ENCODE measurements around the gene LIMCH1. TPM values are rescaled to one million over a fixed set of nuclear protein-coding genes. Genes with fewer than 3 reads are reported as not detected.

Gene LIMCH1
- total RNA-seq, 2 donors from 2014 or later: 4.7 to 14.4 TPM

DNA sequence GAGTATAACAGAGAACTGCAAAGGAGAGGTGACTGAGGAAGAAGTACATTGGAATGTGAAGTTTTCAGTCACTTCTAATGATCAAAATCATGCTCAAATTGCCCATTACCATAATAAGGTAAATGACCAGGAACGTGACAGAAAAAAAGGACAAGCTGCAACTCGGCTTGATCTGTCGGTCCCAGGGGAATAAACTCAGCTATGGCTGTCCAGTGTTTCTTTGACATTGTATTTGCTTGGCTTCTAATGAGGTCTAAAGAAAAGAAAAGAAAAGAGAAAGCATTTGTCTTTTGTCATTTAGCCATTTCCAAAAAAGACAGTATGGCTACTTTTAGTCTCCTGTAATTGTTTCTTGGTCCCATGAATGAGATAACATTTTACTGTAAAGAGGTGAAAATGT lies 185.3 kb downstream of the LIMCH1 start:
- no peaks in the 10 kb centered on the region for H3K4me1 ChIP-seq
- no peak for DNase-seq
- H3K27me3 ChIP-seq: no peaks in the 10 kb centered on the region
- no peak overlapping the region for H3K9ac ChIP-seq (ENCODE audit: low read depth in 2 of 2, low read length in 2 of 2)
- no peaks in the 10 kb centered on the region for H3K36me3 ChIP-seq
- intact Hi-C loops (cut with DNase I): no loop called here
- no peak overlapping the region for H3K4me3 ChIP-seq
- TF ChIP-seq, protein P1, sequence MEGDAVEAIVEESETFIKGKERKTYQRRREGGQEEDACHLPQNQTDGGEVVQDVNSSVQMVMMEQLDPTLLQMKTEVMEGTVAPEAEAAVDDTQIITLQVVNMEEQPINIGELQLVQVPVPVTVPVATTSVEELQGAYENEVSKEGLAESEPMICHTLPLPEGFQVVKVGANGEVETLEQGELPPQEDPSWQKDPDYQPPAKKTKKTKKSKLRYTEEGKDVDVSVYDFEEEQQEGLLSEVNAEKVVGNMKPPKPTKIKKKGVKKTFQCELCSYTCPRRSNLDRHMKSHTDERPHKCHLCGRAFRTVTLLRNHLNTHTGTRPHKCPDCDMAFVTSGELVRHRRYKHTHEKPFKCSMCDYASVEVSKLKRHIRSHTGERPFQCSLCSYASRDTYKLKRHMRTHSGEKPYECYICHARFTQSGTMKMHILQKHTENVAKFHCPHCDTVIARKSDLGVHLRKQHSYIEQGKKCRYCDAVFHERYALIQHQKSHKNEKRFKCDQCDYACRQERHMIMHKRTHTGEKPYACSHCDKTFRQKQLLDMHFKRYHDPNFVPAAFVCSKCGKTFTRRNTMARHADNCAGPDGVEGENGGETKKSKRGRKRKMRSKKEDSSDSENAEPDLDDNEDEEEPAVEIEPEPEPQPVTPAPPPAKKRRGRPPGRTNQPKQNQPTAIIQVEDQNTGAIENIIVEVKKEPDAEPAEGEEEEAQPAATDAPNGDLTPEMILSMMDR (IDR thresholded peaks at IDR 0.05): no peak
- no peaks in the 10 kb centered on the region for H3K9me3 ChIP-seq
- no peak overlapping the region for H3K27ac ChIP-seq

DNA sequence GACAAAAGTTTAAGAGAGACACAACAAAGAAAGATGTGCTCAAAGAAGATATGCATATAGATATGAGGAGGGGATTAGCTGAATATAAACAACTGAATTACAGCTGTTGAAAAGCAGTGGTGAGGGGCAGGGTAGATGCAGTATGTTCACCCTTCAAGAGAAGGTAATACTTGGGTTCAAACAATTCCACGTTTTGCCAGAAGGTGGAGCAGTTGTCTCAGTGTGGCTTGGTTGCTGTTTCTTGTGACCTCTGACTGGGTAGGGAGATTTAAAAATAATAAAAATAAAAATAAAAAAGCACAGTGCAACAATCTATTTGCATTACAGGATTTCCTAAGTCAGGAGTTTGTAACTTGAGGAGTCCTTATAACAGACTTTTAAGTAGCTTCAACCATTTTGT lies 187.3 kb downstream of the LIMCH1 start:
- intact Hi-C loops (cut with DNase I): no loop called here
- no peak overlapping the region for H3K4me3 ChIP-seq
- no peaks in the 10 kb centered on the region for H3K36me3 ChIP-seq
- no peaks in the 10 kb centered on the region for H3K27me3 ChIP-seq
- no peaks in the 10 kb centered on the region for H3K9me3 ChIP-seq
- no peak for DNase-seq
- H3K4me1 ChIP-seq: no peaks in the 10 kb centered on the region
- no peak overlapping the region for H3K27ac ChIP-seq
- TF ChIP-seq, protein P1 (IDR thresholded peaks at IDR 0.05): no peak
- no peak overlapping the region for H3K9ac ChIP-seq (ENCODE audit: low read depth in 2 of 2, low read length in 2 of 2)

DNA sequence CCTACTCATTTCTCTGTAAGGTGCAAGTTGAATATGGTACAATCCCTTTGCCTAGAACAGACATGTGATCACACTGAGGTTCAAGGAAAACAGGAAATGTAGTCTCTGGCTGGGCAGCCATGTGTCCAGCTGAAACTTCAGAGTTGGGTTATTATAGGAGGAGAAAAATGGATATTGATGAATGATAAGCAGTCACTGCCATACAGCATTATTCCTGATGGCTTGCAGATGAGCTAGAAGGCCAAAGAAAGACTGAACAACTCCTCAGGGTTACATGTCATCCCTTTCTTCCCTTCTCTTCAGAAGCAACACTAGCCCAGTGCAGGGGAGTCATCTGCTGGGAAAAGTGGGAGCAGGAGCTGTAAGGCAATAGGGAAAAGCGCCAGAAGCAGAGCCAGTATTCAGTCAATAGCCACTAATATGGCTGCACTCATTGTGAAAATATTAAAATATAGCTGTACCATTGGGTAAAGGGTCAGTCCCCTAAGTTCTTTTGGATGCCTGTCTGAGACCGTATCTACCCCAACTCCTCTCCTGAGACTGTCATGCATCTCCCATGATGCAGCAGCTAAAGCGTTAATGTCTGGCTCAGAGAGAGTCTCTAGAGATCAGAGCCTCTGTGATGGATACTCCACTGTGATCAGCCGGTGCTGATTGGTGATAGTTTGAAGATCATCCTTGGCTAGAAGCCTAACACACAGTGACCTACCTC lies 190.1 kb downstream of the LIMCH1 start:
- Histone ChIP-seq H3K4me1 (no peaks in the 10 kb centered on the region), H3K9me3 (no peaks in the 10 kb centered on the region), H3K9ac (ENCODE audit: low read depth in 2 of 2, low read length in 2 of 2) (no peak overlapping the region), H3K4me3 (no peak overlapping the region), H3K27ac (no peak overlapping the region), H3K27me3 (no peaks in the 10 kb centered on the region), H3K36me3 (no peaks in the 10 kb centered on the region)
- TF ChIP-seq, protein P1 (IDR thresholded peaks at IDR 0.05): no peak
- DNase-seq: no peak
- intact Hi-C loops (cut with DNase I): no loop called here

DNA sequence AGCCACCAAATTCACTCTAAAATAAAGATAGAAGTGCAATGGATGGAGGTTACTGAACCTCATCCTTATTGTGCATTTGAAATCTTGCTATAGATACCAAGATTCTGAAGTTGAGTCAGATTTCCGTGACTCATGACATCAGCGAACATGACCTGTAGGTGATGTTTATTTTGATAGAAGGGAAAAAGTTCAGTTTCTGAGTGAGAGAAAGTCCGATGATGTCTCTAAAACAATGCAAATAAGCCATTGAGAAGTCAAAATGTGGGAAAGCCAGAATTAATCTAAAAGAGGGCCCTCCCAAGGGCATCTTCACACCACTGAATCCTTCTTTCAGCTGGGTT lies 190.6 kb downstream of the LIMCH1 start:
- no peaks in the 10 kb centered on the region for H3K27me3 ChIP-seq
- H3K9me3 ChIP-seq: no peaks in the 10 kb centered on the region
- DNase-seq: no peak
- H3K4me3 ChIP-seq: no peak overlapping the region
- H3K27ac ChIP-seq: no peak overlapping the region
- no peak overlapping the region for H3K9ac ChIP-seq (ENCODE audit: low read depth in 2 of 2, low read length in 2 of 2)
- no peaks in the 10 kb centered on the region for H3K36me3 ChIP-seq
- intact Hi-C loops (cut with DNase I): no loop called here
- TF ChIP-seq, protein P1 (IDR thresholded peaks at IDR 0.05): no peak
- H3K4me1 ChIP-seq: no peaks in the 10 kb centered on the region

DNA sequence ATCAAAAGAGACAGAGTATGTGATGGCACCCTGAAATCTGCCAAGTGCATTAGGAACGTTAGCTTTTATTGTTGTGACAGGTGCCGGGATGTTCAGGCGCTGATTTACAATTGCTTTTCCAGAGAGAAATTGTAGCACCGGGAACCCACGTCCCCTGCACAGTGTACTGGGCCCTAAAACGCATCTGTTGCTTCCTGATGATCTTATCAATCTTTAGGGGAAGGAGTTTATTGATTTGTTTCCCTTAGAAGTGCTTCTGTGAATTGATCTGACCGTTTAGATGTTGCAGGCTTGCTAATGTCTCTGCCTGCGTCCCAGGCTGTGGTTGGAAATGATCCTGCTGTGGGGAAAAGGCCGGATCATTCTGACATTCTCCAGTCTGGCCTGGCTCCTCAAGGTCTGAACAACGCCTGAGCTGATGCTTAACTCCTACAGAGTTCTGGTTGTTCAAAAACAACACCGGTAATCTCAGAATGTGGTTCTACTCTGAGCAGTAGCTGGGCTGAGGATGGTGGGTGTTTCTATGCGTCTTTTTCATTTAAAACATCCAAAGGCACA lies 193.7 kb downstream of the LIMCH1 start:
- Histone ChIP-seq H3K9ac (ENCODE audit: low read depth in 2 of 2, low read length in 2 of 2) (no peak overlapping the region), H3K36me3 (no peaks in the 10 kb centered on the region), H3K4me1 (no peaks in the 10 kb centered on the region), H3K4me3 (no peak overlapping the region), H3K27me3 (no peaks in the 10 kb centered on the region), H3K27ac (no peak overlapping the region), H3K9me3 (no peaks in the 10 kb centered on the region)
- TF ChIP-seq, protein P1 (IDR thresholded peaks at IDR 0.05): no peak
- DNase-seq: no peak
- intact Hi-C loops (cut with DNase I): no loop called here
